Measurements from ENCODE around the gene EXOC6.

The EXOC6 gene

GRCh38 chr10:92848441-92849233, at the start of gene EXOC6:
EXOC6 (plus strand) TSS chr10:92848520; CDS start chr10:92848534, 14 bp downstream.
- DNase-seq, result peak; percentile 85

DNA sequence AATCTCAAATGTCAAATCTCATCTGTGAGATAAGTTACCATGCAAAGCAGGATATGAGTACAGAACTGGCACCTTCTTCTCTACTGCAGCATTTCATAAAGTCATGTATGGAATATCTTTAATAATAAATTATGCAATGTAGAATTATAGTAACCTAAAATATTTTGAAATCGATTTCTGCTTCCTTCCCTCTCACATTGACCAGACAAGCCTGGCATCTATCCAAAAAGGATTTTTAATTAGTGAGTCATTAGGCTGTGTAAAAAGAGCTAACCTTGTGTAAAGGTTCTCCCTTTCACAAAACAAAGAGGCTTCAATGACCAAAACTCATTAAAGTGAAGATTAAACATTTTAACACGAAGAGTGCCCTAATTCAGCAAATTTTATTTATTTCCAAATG, 48.8 kb upstream of the EXOC6 start:
- peak; percentile 9 for DNase-seq

- no peak for DNase-seq
Measured at GRCh38 chr10:92800134-92800733, 48.1 kb upstream of the EXOC6 start.

GRCh38 chr10:92801978-92802872, 46.1 kb upstream of the EXOC6 start:
- no peak for DNase-seq

DNA sequence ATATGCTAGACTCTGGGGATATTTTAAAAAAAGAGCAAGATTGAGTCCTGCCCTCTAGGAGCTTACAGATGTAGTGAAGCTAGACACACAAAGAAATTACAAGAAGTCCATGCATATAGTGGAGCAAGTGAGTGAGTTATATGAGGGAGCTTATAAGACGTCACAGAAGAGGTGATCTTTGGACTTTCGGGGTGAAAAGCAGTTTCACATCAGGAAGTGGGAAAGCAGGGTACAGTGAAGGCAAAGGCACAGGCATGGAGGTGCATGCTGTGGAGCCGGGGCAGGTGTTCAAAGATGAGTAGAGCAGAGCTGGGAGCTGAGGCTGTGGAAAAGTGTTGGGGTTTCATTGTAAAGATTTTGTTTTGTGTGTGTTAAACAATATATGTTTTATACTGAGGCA, 38.5 kb upstream of the EXOC6 start:
- no peak for DNase-seq

DNA sequence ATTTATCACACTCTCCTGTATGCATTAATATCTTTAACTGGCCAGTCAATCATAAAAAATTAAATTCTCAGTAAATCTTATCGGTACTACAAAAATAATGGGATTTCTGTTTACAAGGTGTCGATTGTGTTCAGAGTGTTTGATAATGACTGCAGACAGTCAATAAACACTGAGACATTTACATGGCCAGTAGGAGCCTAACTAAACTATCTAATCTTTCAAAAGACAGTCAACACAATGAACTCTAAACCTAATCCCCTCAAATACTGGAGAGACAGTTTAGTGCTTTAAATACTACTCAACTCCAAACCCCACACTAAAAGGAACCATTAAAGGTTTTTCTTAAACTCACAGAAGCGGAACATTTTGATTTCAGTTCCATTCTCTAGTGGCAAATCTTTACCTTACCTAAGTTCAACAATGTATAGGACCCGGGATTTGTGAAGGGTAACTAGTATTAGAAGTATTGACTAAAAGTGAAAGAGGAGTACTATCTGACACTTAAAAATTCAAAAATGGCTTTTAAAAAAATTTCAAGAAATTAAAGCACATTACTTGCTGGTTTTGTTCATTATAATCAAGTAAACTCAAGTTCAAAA, 37.3 kb upstream of the EXOC6 start:
- no peak for DNase-seq

DNA sequence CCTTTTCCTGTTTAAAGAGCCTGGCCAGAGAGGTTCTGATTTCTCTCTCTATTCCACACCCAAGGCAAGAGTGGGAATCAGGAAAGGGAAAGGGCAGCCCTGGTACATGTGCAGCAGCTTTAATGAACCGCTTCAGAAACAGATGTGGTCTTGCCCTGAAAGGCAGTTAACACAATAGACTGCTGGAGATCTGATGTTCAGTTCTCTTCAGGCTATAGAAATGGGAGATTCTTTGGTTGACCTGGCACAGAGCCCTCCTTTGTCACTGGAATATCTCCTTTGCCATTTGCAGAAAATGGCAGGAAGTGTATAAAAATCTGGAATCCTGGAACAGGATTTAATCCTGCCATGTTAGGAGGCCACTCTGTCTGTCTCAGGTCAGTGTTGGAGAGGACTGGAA, 36.3 kb upstream of the EXOC6 start:
- no peak for DNase-seq

- no peak for DNase-seq
Measured at GRCh38 chr10:92813979-92814378, 34.3 kb upstream of the EXOC6 start.

GRCh38 chr10:92814790-92815189, 33.5 kb upstream of the EXOC6 start:
- DNase-seq, result no peak

DNA sequence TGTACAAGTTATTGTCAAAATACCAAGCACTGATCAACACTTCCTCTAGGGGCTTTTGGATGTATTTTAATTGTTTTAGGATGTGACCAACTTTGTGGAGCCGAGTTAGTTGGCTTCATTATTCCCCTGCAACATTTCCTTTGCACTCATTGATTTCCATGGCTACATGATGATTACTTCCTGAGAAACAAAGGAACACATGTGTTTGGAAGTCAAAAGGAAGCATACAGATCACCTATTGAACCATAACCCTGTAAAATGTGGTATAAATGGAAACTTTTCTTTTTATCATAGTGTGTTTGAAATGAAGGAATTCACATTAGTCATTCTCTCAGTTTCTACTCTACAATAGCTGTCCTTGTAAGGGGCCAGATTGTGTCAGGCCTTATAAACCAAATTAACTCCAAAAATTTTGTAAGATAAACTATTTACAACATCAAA, 32.2 kb upstream of the EXOC6 start:
- DNase-seq, result no peak

DNA sequence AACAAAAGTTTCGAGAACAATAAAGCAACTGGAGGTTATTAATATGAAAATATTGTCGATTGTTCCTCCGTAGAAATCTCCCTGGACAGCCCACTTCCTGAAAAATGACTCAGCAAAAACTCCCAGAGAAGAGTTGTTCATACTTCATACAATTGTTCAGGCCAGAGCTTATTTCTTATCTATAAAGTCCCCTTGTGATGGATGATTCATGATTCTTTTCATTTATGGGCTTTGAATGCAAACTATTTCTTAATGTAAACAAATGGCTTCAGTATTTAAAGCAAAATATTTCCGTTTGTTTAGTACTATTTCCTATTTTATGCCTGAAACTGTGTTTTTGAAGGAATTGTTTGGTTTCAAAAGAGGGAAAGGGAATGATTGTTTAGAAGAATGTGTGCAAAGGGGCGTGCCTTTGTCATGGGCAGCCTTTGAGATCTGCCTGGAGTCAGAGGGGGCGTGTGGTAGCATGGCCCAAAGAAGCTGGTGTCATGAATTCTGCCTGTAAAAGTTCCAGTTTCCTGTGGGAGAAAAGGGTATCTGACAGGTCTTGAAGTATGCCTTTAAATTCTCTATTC, 26.2 kb upstream of the EXOC6 start:
- DNase-seq, result peak; percentile 83

GRCh38 chr10:92822964-92823363, 25.4 kb upstream of the EXOC6 start:
- DNase-seq, result peak; percentile 26

DNA sequence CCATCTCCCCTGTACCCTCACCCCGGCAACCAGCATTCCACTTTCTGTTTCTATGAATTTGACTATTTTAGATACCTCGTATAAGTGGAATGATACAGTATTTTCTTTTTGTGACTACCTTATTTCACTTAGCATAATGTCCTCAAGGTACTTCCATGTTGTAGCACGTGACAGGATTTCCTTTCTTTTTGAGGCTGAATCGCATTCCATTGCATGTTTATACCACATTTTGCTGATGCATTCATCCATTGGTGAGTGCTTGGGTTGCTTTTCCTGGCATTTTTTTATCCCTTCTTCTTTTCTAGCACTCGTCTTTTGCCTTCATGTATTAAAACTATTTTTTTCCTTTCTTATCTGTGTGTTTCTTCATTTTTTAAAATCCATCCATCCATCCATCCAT, 22.3 kb upstream of the EXOC6 start:
- DNase-seq, result no peak

DNA sequence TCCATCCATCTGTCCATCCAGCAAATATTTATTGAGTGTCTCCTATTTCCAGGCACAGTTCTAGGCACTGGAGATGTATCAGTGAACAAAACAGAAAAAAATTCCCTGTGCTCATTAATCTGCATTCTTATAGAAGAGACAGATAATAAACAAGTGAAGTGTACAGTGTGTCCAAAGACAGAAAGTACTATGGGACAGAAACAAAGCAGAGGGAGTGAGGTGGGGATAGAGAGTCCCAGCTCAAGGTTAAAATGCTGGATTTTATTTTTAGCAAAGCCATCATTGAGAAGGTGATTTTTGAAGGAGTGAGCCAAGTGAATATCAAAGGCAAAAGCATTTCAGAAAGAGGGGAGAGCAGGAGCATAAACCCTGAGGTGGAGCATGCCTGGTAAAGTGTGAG, 21.8 kb upstream of the EXOC6 start:
- DNase-seq, result no peak

GRCh38 chr10:92829042-92829785, 19.1 kb upstream of the EXOC6 start:
- no peak for DNase-seq

DNA sequence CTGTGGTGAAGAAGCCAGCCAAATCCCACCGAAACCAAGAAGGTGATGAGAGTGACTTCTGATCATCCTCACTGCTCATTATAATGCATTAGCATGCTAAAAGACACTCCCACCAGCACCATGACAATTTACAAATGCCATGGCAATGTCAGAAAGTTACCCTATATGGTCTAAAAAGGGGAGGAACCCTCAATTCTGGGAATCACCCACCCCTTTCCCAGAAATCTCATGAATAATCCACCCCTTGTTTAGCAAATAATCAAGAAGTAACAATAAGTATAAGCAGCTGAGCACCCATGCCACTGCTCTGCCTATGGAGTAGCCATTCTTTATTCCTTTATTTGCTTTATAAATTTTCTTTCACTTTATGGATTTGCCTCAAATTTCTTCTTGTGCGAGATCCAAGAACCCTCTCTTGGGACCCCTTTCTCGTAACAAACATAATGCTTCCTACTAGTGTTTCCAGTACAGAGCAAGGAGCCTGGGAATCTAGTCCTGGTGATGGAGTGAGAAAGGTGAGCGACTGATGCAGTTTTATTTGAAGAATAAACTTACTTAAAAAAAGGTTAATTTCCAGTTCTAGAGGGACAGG, 18.4 kb upstream of the EXOC6 start:
- no peak for DNase-seq

DNA sequence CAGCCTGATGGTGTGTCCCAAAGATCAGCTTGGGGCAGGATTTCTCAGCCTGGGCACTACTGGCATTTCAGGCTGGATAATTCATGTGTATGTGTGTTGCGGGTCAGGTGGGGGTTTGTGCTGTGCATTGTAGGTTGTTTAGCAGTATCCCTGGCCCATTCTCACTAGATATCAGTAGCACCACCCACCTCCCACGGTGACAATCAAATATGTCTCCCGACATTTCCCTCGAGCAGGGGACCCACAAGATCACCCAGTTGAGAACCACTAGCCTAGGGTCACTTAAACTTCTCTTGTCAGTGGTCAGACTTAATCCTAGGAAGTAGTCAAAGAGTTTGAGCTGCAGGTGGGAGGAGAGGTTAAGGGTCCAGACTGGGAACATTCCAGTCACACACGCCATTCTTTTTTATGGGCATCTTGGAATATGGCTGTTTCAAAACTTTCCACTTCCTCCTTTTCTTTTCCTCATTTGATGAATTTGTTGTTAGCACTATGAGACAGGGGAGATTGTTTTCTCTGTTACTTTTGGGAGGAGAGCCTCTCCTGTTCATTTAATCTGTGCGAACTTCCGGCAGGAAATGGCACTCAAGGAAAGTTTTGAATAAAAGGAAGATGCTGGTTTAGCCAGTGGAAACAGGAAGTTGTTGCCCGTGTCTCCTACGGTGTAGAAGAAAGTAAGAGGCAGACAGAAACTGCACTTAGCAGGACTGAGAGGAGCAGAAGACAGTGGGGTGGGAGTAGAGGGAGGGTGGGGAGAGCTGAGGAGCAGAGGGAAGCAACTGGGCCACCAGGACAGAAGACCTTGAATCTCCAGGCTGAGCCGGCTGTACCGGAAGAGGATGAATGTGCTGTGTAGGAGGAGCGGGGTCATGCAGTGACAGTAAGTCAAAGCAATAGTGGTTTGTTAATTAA, 17.6 kb upstream of the EXOC6 start:
- peak; percentile 46 for DNase-seq

GRCh38 chr10:92832121-92832520, 16.2 kb upstream of the EXOC6 start:
- DNase-seq, result no peak

DNA sequence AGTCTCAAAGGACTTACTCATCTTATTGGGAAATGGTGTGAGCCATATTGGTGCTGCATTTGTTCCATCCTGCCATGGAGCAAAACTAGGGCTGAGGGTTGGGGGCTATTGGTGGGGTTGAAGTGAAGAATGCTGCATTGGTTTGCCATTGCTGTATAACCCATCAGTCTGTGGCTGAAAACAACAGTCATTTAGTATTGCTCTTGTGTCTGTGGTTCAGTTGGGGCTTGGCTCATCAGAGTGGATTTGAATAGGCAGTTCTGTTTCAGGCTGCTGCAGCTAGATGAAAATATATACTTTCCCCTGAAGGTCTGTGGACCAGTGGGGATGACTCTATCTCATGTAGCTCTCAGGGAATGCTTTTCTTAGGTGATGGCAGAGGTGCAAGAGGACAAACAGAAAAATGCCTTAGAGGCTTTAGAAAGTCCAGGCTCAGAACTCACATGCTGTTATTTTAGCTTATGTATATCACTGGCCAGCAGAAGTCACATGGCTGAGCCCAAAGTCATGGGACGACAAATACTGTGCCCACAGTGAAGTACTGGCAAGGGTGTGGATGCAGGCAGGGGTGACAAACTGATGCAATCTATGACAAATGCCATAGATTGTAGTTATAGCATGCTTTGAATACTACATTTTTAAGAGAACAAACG, 15.2 kb upstream of the EXOC6 start:
- no peak for DNase-seq

- no peak for DNase-seq
Measured at GRCh38 chr10:92834331-92834730, 14.0 kb upstream of the EXOC6 start.

All from suppressor macrophage treated with lipopolysaccharide for 4 hours (primary cell).